Endothelial cell of umbilical vein (primary cell): ENCODE measurements around the gene PTPRU. TPM values are rescaled to one million over a fixed set of nuclear protein-coding genes. Genes with fewer than 3 reads are reported as not detected.

Experiments
- BruUV-seq: library from RNA; stranded (reverse); fragments of 400-500 nt; replicated peaks from 2 replicates; lab custom pipeline; 2021; lab: Mats Ljungman, UMichigan
- CTCF ChIA-PET: fragments of 300-600, 350-600 bp; sonication (Branson Sonifier 250); formaldehyde crosslinking; loops from one replicate; lab custom pipeline; 2021; ENCODE audit warnings: antibody characterized with exemption, inconsistent platforms; lab: Charles Lee
- POLR2A ChIA-PET: fragments of 300-600, 350-600 bp; sonication (Branson Sonifier 250); formaldehyde crosslinking; loops from one replicate; lab custom pipeline; 2021; ENCODE audit warnings: antibody characterized with exemption, inconsistent platforms; lab: Charles Lee
- DNase-seq: peaks from one replicate; pipeline ENCODE4 v3.0.0-alpha.2; 2011; ENCODE audit warnings: low read depth, low spot score
- FAIRE-seq: peaks from 2 replicates; lab custom pipeline; 2011; peaks lifted over from hg19 to GRCh38; lab: Jason Lieb, UNC
- H2AFZ ChIP-seq: 2 replicates; pipeline ENCODE4 v1.6.0; 2012; ENCODE audit warnings: low read depth, low read length, control low read depth, inconsistent platforms
- H3K27ac ChIP-seq: 2 replicates; pipeline ENCODE4 v1.5.1; 2011; ENCODE audit warnings: low read depth, mild to moderate bottlenecking, control low read depth, low read length, moderate library complexity; ENCODE audit not compliant: insufficient read depth
- H3K27me3 ChIP-seq, 2 experiments: 2 replicates each; pipeline versions ENCODE4 v1.6.0 to v1.6.1; 2011; ENCODE audit warnings: low read length in 2 of 2, mixed read lengths in 1 of 2; ENCODE audit not compliant: control insufficient read depth in 2 of 2, insufficient read depth in 2 of 2
- H3K36me3 ChIP-seq, 2 experiments: 2 replicates in 1 of 2; 3 replicates in 1 of 2; pipeline ENCODE4 v1.5.1; 2011; ENCODE audit warnings: low read length in 2 of 2, mild to moderate bottlenecking in 1 of 2, moderate library complexity in 1 of 2; ENCODE audit not compliant: control insufficient read depth in 2 of 2, insufficient read depth in 2 of 2; ENCODE audit errors: extremely low read depth in 1 of 2
- H3K4me1 ChIP-seq: 3 replicates; pipeline ENCODE4 v1.5.1; 2011; ENCODE audit warnings: mild to moderate bottlenecking, low read length; ENCODE audit not compliant: control insufficient read depth, insufficient read depth; ENCODE audit errors: extremely low read depth
- H3K4me2 ChIP-seq: 2 replicates; pipeline ENCODE4 v1.6.1; 2011; ENCODE audit warnings: low read length, control low read depth, mixed read lengths; ENCODE audit not compliant: insufficient read depth
- H3K4me3 ChIP-seq, 3 experiments: fragments of 200-600 bp in 1 of 3; sonication (generic), shearing (Covaris generic) in 1 of 3; replicated peaks in 1 of 3; 2 replicates each; pipeline ENCODE4 v1.5.1; 2011 to 2016; ENCODE audit warnings: control low read depth in 3 of 3, low read length in 3 of 3, mild to moderate bottlenecking in 2 of 3, inconsistent platforms in 1 of 3, low read depth in 1 of 3, moderate library complexity in 1 of 3; ENCODE audit not compliant: insufficient read depth in 1 of 3
- H3K79me2 ChIP-seq: 2 replicates; pipeline ENCODE4 v1.6.0; 2012; ENCODE audit warnings: low read length, inconsistent platforms; ENCODE audit not compliant: control insufficient read depth, insufficient read depth
- H3K9ac ChIP-seq: replicated peaks from 2 replicates; pipeline ENCODE3; 2011; ENCODE audit warnings: low read length, control low read depth; ENCODE audit not compliant: insufficient read depth; ENCODE audit errors: extremely low read depth
- H3K9me1 ChIP-seq: replicated peaks from 3 replicates; pipeline ENCODE4 v1.6.0; 2011; ENCODE audit warnings: mild to moderate bottlenecking, low read length; ENCODE audit not compliant: control insufficient read depth, insufficient read depth; ENCODE audit errors: extremely low read depth
- H3K9me3 ChIP-seq: replicated peaks from 2 replicates; pipeline ENCODE4 v1.5.1; 2012; ENCODE audit warnings: low read length, inconsistent platforms; ENCODE audit not compliant: control insufficient read depth, insufficient read depth
- H4K20me1 ChIP-seq: replicated peaks from 2 replicates; pipeline ENCODE3; 2011; ENCODE audit warnings: mild to moderate bottlenecking, low read length; ENCODE audit not compliant: control insufficient read depth, insufficient read depth; ENCODE audit errors: extremely low read depth
- EZH2 ChIP-seq: IDR thresholded peaks from 2 replicates; pipeline ENCODE4 v1.6.1; 2012; ENCODE audit warnings: borderline replicate concordance, low read depth, mild to moderate bottlenecking, moderate library complexity, low read length, inconsistent platforms; ENCODE audit not compliant: severe bottlenecking
- FOS ChIP-seq: IDR thresholded peaks from 2 replicates; pipeline ENCODE4 v1.6.1; 2011; ENCODE audit warnings: mild to moderate bottlenecking, low read length, moderate library complexity, borderline replicate concordance; ENCODE audit not compliant: insufficient read depth
- GATA2 ChIP-seq: IDR thresholded peaks from 2 replicates; pipeline ENCODE4 v1.7.0; 2011; ENCODE audit warnings: low read depth, mild to moderate bottlenecking, moderate library complexity, mixed read lengths, low read length; ENCODE audit not compliant: insufficient read length, insufficient read depth
- MYC ChIP-seq: IDR thresholded peaks from one replicate; pipeline ENCODE4 v1.6.1; 2011; ENCODE audit warnings: mild to moderate bottlenecking, low read depth, low read length
- POLR2A ChIP-seq: IDR thresholded peaks from 2 replicates; pipeline ENCODE4 v1.6.1; 2012; ENCODE audit warnings: low read depth, mild to moderate bottlenecking, control low read depth, low read length
- dilution Hi-C: fragments of 300-500 bp; cut with MboI; formaldehyde crosslinking; loops from one replicate; pipeline ENCODE4 v1.15.0; 2019; ENCODE audit warnings: low sequenced_read_pairs; ENCODE audit not compliant: extremely low pct_ligation_motif_present
- intact Hi-C: fragments of 100-400 bp; cut with micrococcal nuclease; formaldehyde crosslinking; loops from one replicate; pipeline ENCODE4 v1.10.0; 2022
- polyA plus RNA-seq, 4 experiments: library from polyadenylated mRNA; depleted of rRNA in 3 of 4; stranded (reverse) in 3 of 4; unstranded in 1 of 4; fragments of >200 nt; gene quantifications; 2 replicates each; pipeline versions ENCODE4 v1.2.1 to v1.2.3, GENCODE V29; 2011 to 2012; ENCODE audit warnings: missing spikeins in 1 of 4
- total RNA-seq: library from RNA; stranded (reverse); gene quantifications from 2 replicates; pipeline ENCODE4 v1.2.3, GENCODE V29; 2021

Gene PTPRU
- total and polyA plus RNA-seq, 2 donors (not counting 3 experiments of a cell fraction or from before 2014, with no cell fraction given), result 0.58 to 2.6 TPM

DNA sequence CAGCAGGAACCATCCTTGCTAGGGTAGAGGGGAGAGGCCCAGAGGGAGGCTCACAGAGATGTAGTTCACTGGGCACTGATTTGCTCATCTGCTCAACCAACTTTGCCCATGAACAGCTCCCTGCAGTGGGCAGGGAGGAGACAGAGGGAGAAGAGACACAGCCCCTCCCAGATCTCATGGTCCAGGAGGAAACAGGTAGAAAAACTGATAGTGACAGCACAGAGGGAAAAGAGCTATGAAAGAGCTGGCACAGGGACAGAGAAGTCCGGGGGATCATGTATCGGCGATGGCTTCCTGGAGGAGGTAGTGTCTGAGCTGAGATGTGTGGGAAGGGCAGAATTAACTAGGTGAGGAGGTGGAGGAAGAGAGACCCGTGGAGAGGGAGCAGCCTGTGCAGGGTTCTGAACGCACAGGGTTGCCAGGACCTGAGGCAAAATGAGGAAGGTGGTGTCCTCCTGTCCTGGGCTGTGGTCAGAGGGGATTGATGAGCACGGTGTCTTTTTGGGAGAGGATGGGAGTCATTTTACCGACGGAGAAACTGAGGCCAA is 85.9 kb downstream of the PTPRU start:
- H3K27ac ChIP-seq, result no peak overlapping the region
- BruUV-seq, result no TSS peak
- intact Hi-C loops, result no loop called here
- TF ChIP-seq POLR2A, result no peak
- no peak for TF ChIP-seq FOS
- no peak for TF ChIP-seq GATA2
- TF ChIP-seq EZH2, result no peak
- FAIRE-seq, result no peak
- ChIA-PET CTCF (no interaction called here), POLR2A (no interaction called here)
- no peaks in the 10 kb centered on the region for H3K36me3 ChIP-seq
- no peaks in the 10 kb centered on the region for H3K4me1 ChIP-seq
- H3K4me3 ChIP-seq, result no peak overlapping the region
- H3K9ac ChIP-seq, result no peak overlapping the region
- no peaks in the 10 kb centered on the region for H3K9me1 ChIP-seq
- no peak for DNase-seq
- H3K4me2 ChIP-seq, result no peak overlapping the region
- no peaks in the 10 kb centered on the region for H3K27me3 ChIP-seq
- H2AFZ ChIP-seq, result no peak overlapping the region
- no peaks in the 10 kb centered on the region for H3K79me2 ChIP-seq
- no peaks in the 10 kb centered on the region for H3K9me3 ChIP-seq
- dilution Hi-C loops, result no loop called here
- H4K20me1 ChIP-seq, result no peaks in the 10 kb centered on the region

DNA sequence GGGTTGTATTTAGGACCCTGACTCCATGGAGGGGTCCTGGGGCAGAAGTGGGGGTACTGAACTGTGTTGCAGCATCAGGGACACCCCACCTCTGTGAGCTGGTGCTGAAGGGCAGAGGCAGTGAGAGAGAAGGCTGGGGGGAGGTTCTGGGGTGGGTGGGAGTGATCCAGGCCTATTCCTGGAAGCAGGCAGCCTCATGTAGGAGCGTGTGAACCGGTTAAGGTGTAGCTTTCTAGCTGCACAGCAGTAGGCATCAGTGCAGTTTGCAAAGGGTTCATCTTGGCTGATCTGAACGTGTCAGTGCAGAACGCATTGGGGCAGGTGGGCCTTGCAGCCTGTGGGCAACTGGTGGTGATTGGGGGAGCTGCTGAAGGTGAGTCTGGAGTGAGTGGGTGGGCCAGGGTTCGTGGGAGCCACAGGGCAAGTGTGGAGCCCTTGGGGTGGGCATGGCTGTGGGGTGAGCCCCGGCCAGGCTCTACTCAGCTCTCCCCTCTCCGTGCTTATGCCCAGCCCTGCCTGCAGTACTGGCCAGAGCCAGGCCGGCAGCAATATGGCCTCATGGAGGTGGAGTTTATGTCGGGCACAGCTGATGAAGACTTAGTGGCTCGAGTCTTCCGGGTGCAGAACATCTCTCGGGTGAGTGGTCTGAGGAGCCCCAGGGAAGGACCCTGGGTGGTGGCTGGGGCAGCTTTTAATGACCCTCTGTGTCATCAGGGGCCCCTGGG is 86.7 kb downstream of the PTPRU start:
- no peak overlapping the region for H2AFZ ChIP-seq
- intact Hi-C loops, result no loop called here
- H3K9me1 ChIP-seq, result no peaks in the 10 kb centered on the region
- no peaks in the 10 kb centered on the region for H3K4me1 ChIP-seq
- H3K27me3 ChIP-seq, result no peaks in the 10 kb centered on the region
- TF ChIP-seq EZH2 (no peak), FOS (no peak), POLR2A (no peak), GATA2 (no peak), MYC (no peak)
- H3K4me2 ChIP-seq, result no peak overlapping the region
- FAIRE-seq, result no peak
- no peaks in the 10 kb centered on the region for H3K36me3 ChIP-seq
- no TSS peak for BruUV-seq
- dilution Hi-C loops, result no loop called here
- DNase-seq, result no peak
- H3K27ac ChIP-seq, result no peak overlapping the region
- H3K9me3 ChIP-seq, result no peaks in the 10 kb centered on the region
- H3K79me2 ChIP-seq, result no peaks in the 10 kb centered on the region
- ChIA-PET POLR2A (no interaction called here), CTCF (no interaction called here)
- no peaks in the 10 kb centered on the region for H4K20me1 ChIP-seq
- H3K9ac ChIP-seq, result no peak overlapping the region
- no peak overlapping the region for H3K4me3 ChIP-seq
